DND-41 (cell line): Measurements from ENCODE around the gene PDE4D.

Experiments used
- EZH2 ChIP-seq: IDR thresholded peaks from 3 replicates; pipeline ENCODE4 v1.6.1; 2012; ENCODE audit warnings: borderline replicate concordance, low read depth, mild to moderate bottlenecking, moderate library complexity, low read length, inconsistent platforms; ENCODE audit not compliant: severe bottlenecking
- TF ChIP-seq, protein P1 (sequence below): IDR thresholded peaks from 2 replicates; pipeline ENCODE4 v1.5.1; 2012; ENCODE audit warnings: borderline replicate concordance, low read length, moderate library complexity, mild to moderate bottlenecking; ENCODE audit not compliant: poor library complexity, severe bottlenecking; ENCODE audit errors: extremely low read depth

DNA sequence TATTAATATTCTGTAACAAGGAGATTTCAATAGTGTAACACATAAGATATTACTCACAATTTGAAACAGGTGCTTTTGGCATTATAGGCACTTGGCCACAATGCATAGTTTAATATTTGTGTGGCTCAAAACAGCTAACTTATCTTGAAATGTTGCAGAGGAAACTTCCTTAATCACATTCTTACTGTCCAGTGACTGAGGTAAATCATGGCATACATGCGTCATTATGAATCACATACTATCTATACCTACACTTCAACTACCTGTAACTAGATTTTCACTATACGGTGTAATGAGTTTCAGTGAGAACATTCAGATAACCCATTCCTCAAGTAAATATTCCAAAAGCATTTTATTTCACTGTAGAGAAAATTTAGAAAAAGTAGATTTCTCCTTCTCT lies 218.8 kb downstream of the PDE4D start:
- TF ChIP-seq, protein P1, sequence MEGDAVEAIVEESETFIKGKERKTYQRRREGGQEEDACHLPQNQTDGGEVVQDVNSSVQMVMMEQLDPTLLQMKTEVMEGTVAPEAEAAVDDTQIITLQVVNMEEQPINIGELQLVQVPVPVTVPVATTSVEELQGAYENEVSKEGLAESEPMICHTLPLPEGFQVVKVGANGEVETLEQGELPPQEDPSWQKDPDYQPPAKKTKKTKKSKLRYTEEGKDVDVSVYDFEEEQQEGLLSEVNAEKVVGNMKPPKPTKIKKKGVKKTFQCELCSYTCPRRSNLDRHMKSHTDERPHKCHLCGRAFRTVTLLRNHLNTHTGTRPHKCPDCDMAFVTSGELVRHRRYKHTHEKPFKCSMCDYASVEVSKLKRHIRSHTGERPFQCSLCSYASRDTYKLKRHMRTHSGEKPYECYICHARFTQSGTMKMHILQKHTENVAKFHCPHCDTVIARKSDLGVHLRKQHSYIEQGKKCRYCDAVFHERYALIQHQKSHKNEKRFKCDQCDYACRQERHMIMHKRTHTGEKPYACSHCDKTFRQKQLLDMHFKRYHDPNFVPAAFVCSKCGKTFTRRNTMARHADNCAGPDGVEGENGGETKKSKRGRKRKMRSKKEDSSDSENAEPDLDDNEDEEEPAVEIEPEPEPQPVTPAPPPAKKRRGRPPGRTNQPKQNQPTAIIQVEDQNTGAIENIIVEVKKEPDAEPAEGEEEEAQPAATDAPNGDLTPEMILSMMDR, result no peak
- TF ChIP-seq EZH2, result no peak
